ENCODE data around the gene IFITM1.
"Not testable (repeated sequence)": the region's sequence is repeated elsewhere in the genome, so short reads cannot be mapped to it uniquely, and the experiment has no call there.

DNA sequence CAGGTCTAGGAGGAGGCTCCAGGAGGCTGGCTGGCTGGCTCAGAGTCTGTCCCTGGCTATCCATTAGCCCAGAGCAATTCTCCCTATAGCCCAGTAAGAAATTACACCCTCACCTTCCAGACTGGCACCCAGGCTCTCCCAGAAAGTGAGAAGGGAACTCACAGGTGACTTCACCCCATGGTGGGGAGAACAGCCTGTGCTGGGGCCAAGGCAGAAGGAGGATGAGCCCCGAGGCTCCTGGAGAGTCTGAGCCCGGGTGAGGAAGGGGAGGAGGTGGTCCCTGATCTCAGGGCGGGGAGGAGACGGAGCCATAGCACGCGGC lies 675 bp downstream of the IFITM1 start:
- not testable (repeated sequence) for TF ChIP-seq CTCF, EZH2phosphoT487, EZH2 (IDR thresholded peaks at IDR 0.05)
